IMR-90 (cell line): Measurements from ENCODE around the gene UNC119. TPM values are rescaled to one million over a fixed set of nuclear protein-coding genes. Genes with fewer than 3 reads are reported as not detected.

Source experiments
- ATAC-seq: fragments of 200-7000 bp; cut with Tn5 transposase; 2 replicates; pipeline ENCODE4 v1.9.1; 2020; ENCODE audit warnings: low read depth, mild to moderate bottlenecking, moderate library complexity
- BruUV-seq: library from RNA; stranded (reverse); fragments of 400-500 nt; replicated peaks from 2 replicates; lab custom pipeline; 2021; lab: Mats Ljungman, UMichigan
- CTCF ChIA-PET: fragments of 300-600 bp; formaldehyde crosslinking; extraction: SDS; loops from one replicate; lab custom pipeline; 2021; ENCODE audit warnings: antibody characterized with exemption; lab: Yijun Ruan, JAX
- POLR2A ChIA-PET: fragments of 300-600 bp; sonication (Branson Sonifier 250); formaldehyde crosslinking; loops from one replicate; lab custom pipeline; 2022; ENCODE audit warnings: antibody characterized with exemption; ENCODE audit not compliant: unreplicated experiment; lab: Charles Lee
- DNase-seq: peaks from one replicate; pipeline ENCODE4 v3.0.0; 2013
- H2AFZ ChIP-seq: replicated peaks from 2 replicates; pipeline ENCODE3; 2013; ENCODE audit warnings: low read length, mild to moderate bottlenecking; ENCODE audit not compliant: poor library complexity
- H2AK5ac ChIP-seq: 2 replicates; pipeline ENCODE4 v1.6.1; 2013; ENCODE audit warnings: low read depth, low read length, inconsistent platforms
- H2AK9ac ChIP-seq: replicated peaks from 2 replicates; pipeline ENCODE3; 2013; ENCODE audit warnings: mild to moderate bottlenecking, low read depth, low read length, moderate library complexity; ENCODE audit not compliant: poor library complexity
- H2BK120ac ChIP-seq: 2 replicates; pipeline ENCODE4 v1.6.1; 2013; ENCODE audit warnings: low read depth, low read length, inconsistent platforms
- H2BK15ac ChIP-seq: 3 replicates; pipeline ENCODE4 v1.6.1; 2013; ENCODE audit warnings: low read depth, low read length, inconsistent platforms
- H2BK20ac ChIP-seq: 2 replicates; pipeline ENCODE4 v1.6.1; 2013; ENCODE audit warnings: low read depth, mild to moderate bottlenecking, inconsistent platforms, low read length, moderate library complexity
- H2BK5ac ChIP-seq: 2 replicates; pipeline ENCODE4 v1.6.1; 2013; ENCODE audit warnings: mild to moderate bottlenecking, low read depth, low read length, inconsistent platforms; ENCODE audit not compliant: poor library complexity, severe bottlenecking
- H3K14ac ChIP-seq: replicated peaks from 2 replicates; pipeline ENCODE4 v1.6.1; 2013; ENCODE audit warnings: low read depth, low read length, inconsistent platforms
- H3K18ac ChIP-seq: 2 replicates; pipeline ENCODE4 v1.6.1; 2013; ENCODE audit warnings: low read depth, low read length, control low read depth
- H3K23ac ChIP-seq: 2 replicates; pipeline ENCODE4 v1.6.1; 2013; ENCODE audit warnings: low read depth, low read length, inconsistent platforms
- H3K27ac ChIP-seq: 2 replicates; pipeline ENCODE4 v1.5.1; 2013; ENCODE audit warnings: mild to moderate bottlenecking, control low read depth, low read length; ENCODE audit not compliant: insufficient read depth
- H3K27me3 ChIP-seq: 2 replicates; pipeline ENCODE4 v1.6.1; 2013; ENCODE audit warnings: low read length; ENCODE audit not compliant: control insufficient read depth, insufficient read depth
- H3K36me3 ChIP-seq: 2 replicates; pipeline ENCODE4 v1.6.1; 2013; ENCODE audit warnings: low read length, mixed read lengths; ENCODE audit not compliant: control insufficient read depth, insufficient read depth
- H3K4ac ChIP-seq: 2 replicates; pipeline ENCODE4 v1.6.1; 2013; ENCODE audit warnings: low read depth, low read length, inconsistent platforms
- H3K4me1 ChIP-seq: 2 replicates; pipeline ENCODE4 v1.6.1; 2013; ENCODE audit warnings: low read length, mixed read lengths; ENCODE audit not compliant: control insufficient read depth, insufficient read depth
- H3K4me2 ChIP-seq: 2 replicates; pipeline ENCODE4 v1.6.1; 2013; ENCODE audit warnings: low read depth, mild to moderate bottlenecking, control low read depth, low read length, moderate library complexity
- H3K4me3 ChIP-seq: 2 replicates; pipeline ENCODE4 v1.5.1; 2013; ENCODE audit warnings: low read depth, mild to moderate bottlenecking, control low read depth, low read length, moderate library complexity; ENCODE audit not compliant: insufficient read depth
- H3K56ac ChIP-seq: 2 replicates; pipeline ENCODE4 v1.6.1; 2013; ENCODE audit warnings: low read length, inconsistent platforms; ENCODE audit not compliant: insufficient read depth; ENCODE audit errors: extremely low read depth
- H3K79me1 ChIP-seq, 2 experiments: 2 replicates each; pipeline ENCODE4 v1.6.1; 2013; ENCODE audit warnings: low read length in 2 of 2, inconsistent platforms in 1 of 2, low read depth in 1 of 2
- H3K9ac ChIP-seq: 2 replicates; pipeline ENCODE4 v1.6.1; 2013; ENCODE audit warnings: low read depth, low read length, control low read depth
- H3K9me1 ChIP-seq: 2 replicates; pipeline ENCODE4 v1.6.1; 2013; ENCODE audit warnings: low read length, inconsistent platforms; ENCODE audit not compliant: insufficient read depth
- H3K9me3 ChIP-seq: 2 replicates; pipeline ENCODE4 v1.6.1; 2013; ENCODE audit warnings: low read length; ENCODE audit not compliant: control insufficient read depth, insufficient read depth
- H4K20me1 ChIP-seq: 2 replicates; pipeline ENCODE4 v1.6.1; 2013; ENCODE audit warnings: low read length, inconsistent platforms; ENCODE audit not compliant: insufficient read depth
- H4K5ac ChIP-seq: 2 replicates; pipeline ENCODE4 v1.6.1; 2013; ENCODE audit warnings: mild to moderate bottlenecking, low read depth, low read length, control low read depth
- H4K8ac ChIP-seq, 2 experiments: 2 replicates each; pipeline ENCODE4 v1.6.1; 2013; ENCODE audit warnings: low read depth in 2 of 2, low read length in 2 of 2, control low read depth in 1 of 2, inconsistent platforms in 1 of 2
- H4K91ac ChIP-seq: 2 replicates; pipeline ENCODE4 v1.6.1; 2013; ENCODE audit warnings: low read depth, low read length, inconsistent platforms; ENCODE audit not compliant: insufficient read depth
- BHLHE40 ChIP-seq: fragments of 150-350 bp; IDR thresholded peaks from 2 replicates; pipeline ENCODE4 v1.6.1; 2016; ENCODE audit warnings: mild to moderate bottlenecking, low read depth, low read length
- CEBPB ChIP-seq: IDR thresholded peaks from 2 replicates; pipeline ENCODE4 v1.6.1; 2012; ENCODE audit warnings: low read depth, low read length, improper control_type of control experiment
- CHD1 ChIP-seq: IDR thresholded peaks from 2 replicates; pipeline ENCODE4 v1.6.1; 2012; ENCODE audit warnings: low read depth, low read length, improper control_type of control experiment
- FOS ChIP-seq: fragments of 150-350 bp; IDR thresholded peaks from 2 replicates; pipeline ENCODE4 v1.6.1; 2016; ENCODE audit warnings: low read depth, low read length
- MAFK ChIP-seq: IDR thresholded peaks from 2 replicates; pipeline ENCODE4 v1.6.1; 2012; ENCODE audit warnings: low read depth, low read length, improper control_type of control experiment
- MAZ ChIP-seq: IDR thresholded peaks from 2 replicates; pipeline ENCODE4 v1.6.1; 2012; ENCODE audit warnings: low read depth, mild to moderate bottlenecking, low read length, improper control_type of control experiment, moderate library complexity, borderline replicate concordance
- NFE2L2 ChIP-seq: fragments of 150-350 bp; IDR thresholded peaks from 2 replicates; pipeline ENCODE4 v1.6.1; 2016; ENCODE audit warnings: low read depth, mild to moderate bottlenecking, low read length
- POLR2A ChIP-seq: IDR thresholded peaks from 2 replicates; pipeline ENCODE4 v1.6.1; 2012; ENCODE audit warnings: mild to moderate bottlenecking, low read depth, low read length
- RAD21 ChIP-seq: IDR thresholded peaks from 2 replicates; pipeline ENCODE4 v1.6.1; 2012; ENCODE audit warnings: low read length, improper control_type of control experiment
- RCOR1 ChIP-seq: IDR thresholded peaks from 2 replicates; pipeline ENCODE4 v1.6.1; 2012; ENCODE audit warnings: mild to moderate bottlenecking, low read length, improper control_type of control experiment; ENCODE audit not compliant: insufficient replicate concordance
- RFX5 ChIP-seq: IDR thresholded peaks from 2 replicates; pipeline ENCODE4 v1.8.0; 2012; ENCODE audit warnings: low read depth, mild to moderate bottlenecking, low read length, moderate library complexity
- SMC3 ChIP-seq: fragments of 150-350 bp; IDR thresholded peaks from 2 replicates; pipeline ENCODE4 v1.6.1; 2016; ENCODE audit warnings: low read depth, mild to moderate bottlenecking, antibody characterized with exemption, low read length, moderate library complexity
- WGBS, 2 experiments: methylation state at CpG; one replicate each; pipeline versions ENCODE4 v1.1.5 to v1.1.7; 2013; ENCODE audit warnings: missing lambda C conversion rate in 2 of 2; ENCODE audit not compliant: insufficient read length in 1 of 2; ENCODE audit errors: extremely low coverage in 2 of 2; 5-methylcytosine and 5-hydroxymethylcytosine counted together
- dilution Hi-C: fragments of 300-500 bp; cut with HindIII; formaldehyde crosslinking; loops from one replicate; pipeline ENCODE4 v1.14.3; 2018; ENCODE audit warnings: low sequenced_read_pairs; ENCODE audit not compliant: unreplicated experiment
- in situ Hi-C: fragments of 300-500 bp; cut with MboI; formaldehyde crosslinking; loops from 3 replicates; pipeline ENCODE4 v1.14.3; 2019; ENCODE audit warnings: low sequenced_read_pairs, inconsistent platforms, mixed read lengths
- intact Hi-C: fragments of 100-400 bp; cut with micrococcal nuclease; formaldehyde crosslinking; loops from 2 replicates; pipeline ENCODE4 v1.10.0; 2022
- polyA plus RNA-seq, 3 experiments: library from polyadenylated mRNA; depleted of rRNA; stranded (reverse); fragments of >200 nt; gene quantifications; 2 replicates each; pipeline ENCODE4 v1.2.3, GENCODE V29; 2012; ENCODE audit warnings: low replicate concordance in 1 of 3
- total RNA-seq: library from RNA; depleted of rRNA; stranded (reverse); fragments of >200 nt; gene quantifications from 2 replicates; pipeline ENCODE4 v1.2.3, GENCODE V29; 2012
- TF ChIP-seq, protein P1 (sequence below): conservative IDR thresholded peaks from 2 replicates; pipeline ENCODE4 v1.5.1; 2012; ENCODE audit warnings: mild to moderate bottlenecking, low read depth, low read length, improper control_type of control experiment
- TF ChIP-seq, protein P2 (sequence below): fragments of 150-350 bp; IDR thresholded peaks from 2 replicates; pipeline ENCODE4 v1.6.1; 2017; ENCODE audit warnings: mild to moderate bottlenecking, antibody characterized with exemption, low read length, low read depth

The UNC119 gene
- total and polyA plus RNA-seq, 2 of the 4 experiments (the other 2 are of a cell fraction), result 22.4 to 57.4 TPM

DNA sequence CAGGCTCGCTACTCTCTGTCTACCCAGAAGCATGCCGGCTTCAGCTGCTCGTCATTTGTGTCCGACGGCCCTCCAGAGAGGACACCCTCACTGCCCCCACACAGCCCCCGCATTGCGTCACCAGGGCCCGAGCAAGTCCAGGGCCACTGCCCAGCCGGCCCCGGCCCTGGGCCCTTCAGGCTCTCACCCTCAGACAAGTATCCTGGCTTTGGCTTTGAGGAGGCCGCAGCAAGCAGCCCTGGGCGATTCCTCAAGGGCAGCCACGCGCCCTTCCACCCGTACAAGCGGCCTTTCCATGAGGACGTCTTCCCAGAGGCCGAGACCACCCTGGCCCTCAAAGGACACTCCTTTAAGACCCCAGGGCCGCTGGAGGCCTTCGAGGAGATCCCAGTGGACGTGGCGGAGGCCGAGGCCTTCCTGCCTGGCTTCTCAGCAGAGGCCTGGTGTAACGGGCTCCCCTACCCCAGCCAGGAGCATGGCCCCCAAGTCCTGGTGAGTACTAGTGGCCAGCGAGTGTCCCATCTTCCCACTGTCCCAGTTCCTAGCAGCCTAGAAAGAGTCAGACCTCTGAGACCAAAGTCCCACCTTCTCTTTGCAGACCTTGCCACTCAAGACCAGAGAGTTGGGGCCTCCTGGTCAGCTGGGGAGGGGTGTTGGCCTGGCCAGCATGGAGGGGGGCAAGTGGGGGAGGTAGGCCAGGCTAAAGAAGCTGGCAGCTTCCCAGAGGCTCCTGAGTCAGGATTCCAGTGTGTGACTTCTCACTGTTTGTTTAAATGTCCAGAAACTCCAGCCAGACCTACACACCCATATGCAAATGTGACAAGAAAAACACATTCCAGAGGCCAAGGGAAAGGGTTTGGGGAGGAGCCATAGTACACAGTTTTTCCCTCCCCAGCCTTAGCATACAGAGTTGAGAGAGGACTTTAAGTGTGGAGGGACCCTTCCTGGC is 27.7 kb downstream of the UNC119 start:
- H3K14ac ChIP-seq, result no peak overlapping the region
- WGBS, 2 experiments, result 92% methylated on average over 11 of the region's 25 CpGs; no CpG with 5 or more reads in 1 of the 2 experiments
- H4K8ac ChIP-seq, result no peak overlapping the region
- no peak overlapping the region for H2BK15ac ChIP-seq
- H3K56ac ChIP-seq, result no peak overlapping the region
- H4K20me1 ChIP-seq, result no peaks in the 10 kb centered on the region
- no peak overlapping the region for H2AK5ac ChIP-seq
- H3K4ac ChIP-seq, result no peak overlapping the region; the same call in 1 of the 2 replicates
- dilution Hi-C loops (no loop called here), intact Hi-C loops (no loop called here), in situ Hi-C loops (no loop called here)
- H4K5ac ChIP-seq, result no peak overlapping the region; the same call in 1 of the 2 replicates
- POLR2A ChIA-PET, result no interaction called here
- peak; percentile 89 for ATAC-seq
- no peak overlapping the region for H3K23ac ChIP-seq
- no TSS peak for BruUV-seq
- CTCF ChIA-PET, result no interaction called here
- no peak overlapping the region for H3K27ac ChIP-seq
- H4K91ac ChIP-seq, result no peak overlapping the region
- no peak overlapping the region for H3K9ac ChIP-seq
- H2BK5ac ChIP-seq, result no peak overlapping the region
- peaks cover 6% of the 10 kb centered on the region for H3K9me1 ChIP-seq
- H3K18ac ChIP-seq, result no peak overlapping the region; the same call in 1 of the 2 replicates
- H3K79me1 ChIP-seq, result no peaks in the 10 kb centered on the region
- DNase-seq, result peak; percentile 78
- no peak overlapping the region for H2BK20ac ChIP-seq
- H2AK9ac ChIP-seq, result no peak overlapping the region
- H3K36me3 ChIP-seq, result no peaks in the 10 kb centered on the region
- H3K4me2 ChIP-seq, result peak overlapping the region; percentile 27; the same call in 1 of the 2 replicates
- H3K4me3 ChIP-seq, result no peak overlapping the region
- no peaks in the 10 kb centered on the region for H3K9me3 ChIP-seq
- H3K4me1 ChIP-seq, result peaks cover 13% of the 10 kb centered on the region
- 0 out of 2 replicates have a peak overlapping the region, but pooled peaks have one; percentile 29 for H2BK120ac ChIP-seq
- H3K27me3 ChIP-seq, result peaks cover 23% of the 10 kb centered on the region
- no peak overlapping the region for H2AFZ ChIP-seq
- TF ChIP-seq CEBPB, result no peak
- no peak for TF ChIP-seq BHLHE40
- no peak for TF ChIP-seq RCOR1
- TF ChIP-seq MAFK, result no peak
- no peak for TF ChIP-seq MAZ
- TF ChIP-seq, protein P1, sequence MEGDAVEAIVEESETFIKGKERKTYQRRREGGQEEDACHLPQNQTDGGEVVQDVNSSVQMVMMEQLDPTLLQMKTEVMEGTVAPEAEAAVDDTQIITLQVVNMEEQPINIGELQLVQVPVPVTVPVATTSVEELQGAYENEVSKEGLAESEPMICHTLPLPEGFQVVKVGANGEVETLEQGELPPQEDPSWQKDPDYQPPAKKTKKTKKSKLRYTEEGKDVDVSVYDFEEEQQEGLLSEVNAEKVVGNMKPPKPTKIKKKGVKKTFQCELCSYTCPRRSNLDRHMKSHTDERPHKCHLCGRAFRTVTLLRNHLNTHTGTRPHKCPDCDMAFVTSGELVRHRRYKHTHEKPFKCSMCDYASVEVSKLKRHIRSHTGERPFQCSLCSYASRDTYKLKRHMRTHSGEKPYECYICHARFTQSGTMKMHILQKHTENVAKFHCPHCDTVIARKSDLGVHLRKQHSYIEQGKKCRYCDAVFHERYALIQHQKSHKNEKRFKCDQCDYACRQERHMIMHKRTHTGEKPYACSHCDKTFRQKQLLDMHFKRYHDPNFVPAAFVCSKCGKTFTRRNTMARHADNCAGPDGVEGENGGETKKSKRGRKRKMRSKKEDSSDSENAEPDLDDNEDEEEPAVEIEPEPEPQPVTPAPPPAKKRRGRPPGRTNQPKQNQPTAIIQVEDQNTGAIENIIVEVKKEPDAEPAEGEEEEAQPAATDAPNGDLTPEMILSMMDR, result no peak
- no peak for TF ChIP-seq NFE2L2
- TF ChIP-seq SMC3, result no peak
- no peak for TF ChIP-seq CHD1
- TF ChIP-seq POLR2A, result no peak
- TF ChIP-seq, protein P2, sequence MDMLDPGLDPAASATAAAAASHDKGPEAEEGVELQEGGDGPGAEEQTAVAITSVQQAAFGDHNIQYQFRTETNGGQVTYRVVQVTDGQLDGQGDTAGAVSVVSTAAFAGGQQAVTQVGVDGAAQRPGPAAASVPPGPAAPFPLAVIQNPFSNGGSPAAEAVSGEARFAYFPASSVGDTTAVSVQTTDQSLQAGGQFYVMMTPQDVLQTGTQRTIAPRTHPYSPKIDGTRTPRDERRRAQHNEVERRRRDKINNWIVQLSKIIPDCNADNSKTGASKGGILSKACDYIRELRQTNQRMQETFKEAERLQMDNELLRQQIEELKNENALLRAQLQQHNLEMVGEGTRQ, result no peak
- TF ChIP-seq FOS, result no peak
- no peak for TF ChIP-seq RAD21
- no peak for TF ChIP-seq RFX5
